NCI-H1694 treated with DMSO at 0.1 percent for 48 hours (cell line): ENCODE results near the gene MMADHC.

Source experiments
- DNase-seq: peaks from one replicate; lab custom pipeline; 2025; lab: John Stamatoyannopoulos, UW

Gene MMADHC

GRCh38 chr2:149587220-149587949, at the start of gene MMADHC:
MMADHC (minus strand) TSS chr2:149587775; CDS start chr2:149587097, 678 bp downstream.
- DNase-seq, result peak; percentile 95

- DNase-seq, result no peak
These were observed 46.5 kb upstream of the MMADHC start for GRCh38 chr2:149634103-149634502.

DNA sequence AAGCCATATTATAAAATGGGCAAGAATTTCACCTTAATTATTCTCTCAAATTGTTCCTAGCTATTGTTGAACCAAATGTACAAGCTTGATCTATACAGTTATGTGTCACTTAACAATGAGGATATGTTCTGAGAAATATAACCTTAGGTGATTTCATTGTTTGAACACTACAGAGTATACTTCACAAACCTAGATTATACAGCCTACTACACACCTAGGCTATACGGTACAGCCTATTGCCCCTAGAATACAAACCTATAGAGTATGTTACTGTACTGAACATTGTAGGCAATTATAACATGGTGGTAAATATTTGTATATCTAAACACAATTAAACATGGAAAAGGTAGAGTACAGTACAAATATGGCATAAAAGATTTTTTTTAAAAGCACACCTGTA, 42.9 kb upstream of the MMADHC start:
- DNase-seq, result no peak

- no peak for DNase-seq
These were observed 41.5 kb upstream of the MMADHC start for GRCh38 chr2:149629026-149629425.

- DNase-seq, result no peak
These were observed 39.7 kb upstream of the MMADHC start for GRCh38 chr2:149627111-149627801.

DNA sequence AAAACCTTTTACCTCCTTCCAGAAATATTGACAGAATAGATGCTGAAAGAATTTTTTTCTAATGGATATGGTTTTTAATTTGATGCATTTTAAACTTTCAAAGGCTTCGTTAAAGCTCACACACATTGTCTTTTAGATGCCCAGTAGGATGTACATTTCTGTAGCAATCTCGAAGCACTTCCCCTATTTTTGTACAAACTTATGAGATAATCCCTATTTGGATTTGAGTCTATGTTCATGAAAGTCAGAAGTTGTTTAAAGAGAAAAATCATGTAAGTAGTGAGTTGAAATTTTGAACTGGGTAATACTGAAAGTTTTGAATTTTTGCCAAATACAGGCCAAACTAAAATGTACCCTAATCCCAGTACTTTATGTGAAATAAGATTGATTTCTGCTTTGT, 38.1 kb upstream of the MMADHC start:
- no peak for DNase-seq

- no peak for DNase-seq
These were observed 37.7 kb upstream of the MMADHC start for GRCh38 chr2:149625271-149625670.

DNA sequence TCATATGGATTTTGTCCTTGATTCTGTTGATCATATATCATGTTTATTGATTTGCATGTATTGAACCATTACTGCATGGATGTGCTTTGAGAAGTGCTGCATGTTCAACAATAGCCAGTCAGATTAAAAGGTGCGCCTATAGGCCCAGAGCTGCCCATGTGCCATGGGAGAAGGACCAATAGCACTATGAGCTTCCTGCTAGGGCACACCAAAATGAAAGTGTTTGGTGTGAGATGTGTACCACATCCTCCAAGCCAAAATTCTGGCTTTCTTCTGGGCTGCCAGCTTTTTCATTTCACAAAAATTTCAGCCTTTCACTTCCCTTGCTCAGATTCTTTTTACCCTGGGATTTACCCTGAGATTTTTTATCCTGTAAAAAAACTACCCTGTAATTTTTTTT, 34.8 kb upstream of the MMADHC start:
- no peak for DNase-seq

DNA sequence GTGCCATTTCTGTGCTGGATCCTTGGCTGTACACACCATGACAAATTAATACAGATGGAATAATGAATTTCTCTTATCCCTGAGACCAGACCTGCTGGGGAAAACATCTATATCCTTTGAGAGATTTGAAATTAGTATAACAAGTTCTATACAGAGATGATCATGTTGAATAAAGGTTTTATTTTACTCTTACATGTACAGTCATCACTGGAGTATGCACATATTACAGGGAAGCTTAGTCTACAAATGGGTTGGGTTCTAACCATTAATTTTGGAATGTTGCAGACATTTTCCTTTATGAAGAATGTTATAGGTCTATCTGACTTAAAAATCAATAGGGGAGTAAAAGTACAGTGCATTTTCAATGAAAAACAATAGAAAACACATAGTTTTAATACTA, 29.9 kb upstream of the MMADHC start:
- no peak for DNase-seq

DNA sequence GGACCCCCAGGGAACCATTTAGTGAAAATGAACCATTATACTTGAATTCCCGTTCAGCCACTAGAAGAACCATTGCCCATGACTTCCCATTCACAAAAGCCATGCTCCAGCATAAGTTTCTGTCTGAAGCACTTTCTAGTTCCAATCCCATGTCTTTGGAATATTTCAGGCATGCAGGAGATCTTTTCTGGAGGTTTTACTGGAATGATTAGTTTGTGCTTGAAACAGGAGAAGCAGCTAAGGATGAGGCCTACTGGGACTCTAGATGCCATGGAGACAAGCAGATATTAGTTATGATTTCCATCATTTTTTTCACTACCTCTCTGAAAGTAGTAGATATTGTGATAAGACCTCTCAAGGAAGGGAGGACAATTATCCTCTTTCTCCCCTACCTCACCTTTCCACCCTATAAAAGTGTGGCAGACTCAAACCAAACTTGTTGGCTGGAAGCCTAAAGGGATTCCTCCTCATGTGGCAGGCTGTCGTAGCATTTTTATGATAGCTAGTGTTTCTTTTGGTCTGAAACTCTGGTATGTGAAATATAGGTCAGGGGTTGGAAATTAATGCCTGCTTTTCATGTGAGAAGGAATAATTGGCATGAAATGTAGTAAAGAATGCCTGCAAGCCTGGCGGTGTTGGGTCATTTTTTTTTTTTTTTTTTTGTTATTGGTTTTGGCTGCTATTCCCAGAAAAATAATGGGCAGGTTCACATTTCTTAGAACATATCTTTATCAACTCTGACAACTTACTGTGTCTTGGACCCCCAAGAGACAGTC, 29.3 kb upstream of the MMADHC start:
- no peak for DNase-seq

GRCh38 chr2:149613704-149614103, 26.1 kb upstream of the MMADHC start:
- DNase-seq, result no peak

DNA sequence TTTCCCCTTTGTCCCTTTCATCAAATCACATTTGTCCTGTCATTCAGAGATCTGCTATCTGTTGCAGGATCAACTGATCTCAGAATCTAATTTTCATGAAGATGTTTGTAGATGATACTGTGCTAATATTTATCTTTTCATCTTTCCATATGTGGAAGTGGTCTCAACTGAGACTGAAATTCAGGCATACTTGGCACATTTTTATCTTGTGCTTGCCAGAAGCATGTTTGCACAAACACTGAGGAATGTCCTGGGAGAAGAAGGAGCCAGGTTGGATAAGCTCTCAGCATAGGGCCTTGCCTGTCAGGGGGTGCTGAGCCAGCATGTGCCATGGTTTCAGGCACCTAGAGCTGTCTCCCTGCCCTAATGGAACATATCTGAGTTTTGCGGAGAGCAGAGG, 24.5 kb upstream of the MMADHC start:
- DNase-seq, result no peak

GRCh38 chr2:149611100-149611820, 23.7 kb upstream of the MMADHC start:
- DNase-seq, result peak; percentile 84

DNA sequence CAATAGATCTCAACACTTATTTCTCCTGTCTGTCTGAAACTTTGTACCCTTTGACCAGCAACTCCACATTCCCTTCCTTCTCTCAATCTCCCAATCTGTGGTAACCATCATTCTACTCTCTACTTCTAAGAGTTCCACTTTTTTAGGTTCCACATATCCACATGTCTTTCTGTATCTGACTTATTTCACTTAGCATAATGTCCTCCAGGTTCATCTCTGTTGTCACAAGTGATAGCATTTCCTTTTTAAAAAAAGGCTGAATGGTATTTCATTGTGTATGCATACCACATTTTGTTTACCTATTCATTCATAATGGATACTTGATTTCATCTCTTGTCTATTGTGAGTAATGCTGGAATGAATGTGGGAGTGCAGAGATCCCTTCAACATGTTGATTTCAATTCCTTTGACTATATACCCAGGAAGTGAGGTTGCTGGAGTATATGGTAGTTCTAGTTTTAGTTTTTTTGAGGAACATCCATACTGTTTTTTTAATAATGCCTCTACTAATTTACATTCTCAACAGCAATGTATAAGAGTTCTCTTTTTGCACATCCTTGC, 18.8 kb upstream of the MMADHC start:
- no peak for DNase-seq

GRCh38 chr2:149603248-149603647, 15.7 kb upstream of the MMADHC start:
- DNase-seq, result no peak

GRCh38 chr2:149601141-149601796, 13.7 kb upstream of the MMADHC start:
- no peak for DNase-seq

- peak; percentile 88 for DNase-seq
These were observed 10.2 kb upstream of the MMADHC start for GRCh38 chr2:149597668-149598326.

GRCh38 chr2:149597050-149597667, 9.6 kb upstream of the MMADHC start:
- DNase-seq, result no peak

DNA sequence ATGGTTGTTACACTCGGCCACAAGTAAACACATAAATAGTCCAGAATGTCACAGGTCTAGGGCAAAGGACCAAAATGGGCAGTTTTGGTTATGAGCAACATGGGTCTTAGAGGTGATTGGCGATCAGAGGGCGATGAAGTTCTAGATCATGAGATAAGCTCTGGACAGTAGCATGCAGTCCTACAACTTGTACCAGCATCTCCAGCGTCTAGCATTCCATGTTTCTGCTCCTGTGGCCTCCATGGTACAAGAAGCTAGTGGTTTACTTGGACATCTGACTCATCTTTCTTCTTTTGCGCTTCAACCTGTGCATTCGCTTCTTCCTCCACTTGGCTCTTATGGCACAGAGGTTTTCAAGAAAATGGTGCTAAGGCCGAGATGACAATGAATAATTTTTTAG, 8.9 kb upstream of the MMADHC start:
- no peak for DNase-seq
